H9 (cell line): Measurements from ENCODE around the gene MAP2K3. TPM values are rescaled to one million over a fixed set of nuclear protein-coding genes. Genes with fewer than 3 reads are reported as not detected.
A peak's percentile ranks its signal among the peaks of the same experiment; 100 is the strongest.

Experiments used
- DNase-seq: peaks from one replicate; pipeline ENCODE4 v3.0.0-alpha.2; 2017
- H2AFZ ChIP-seq: one replicate; pipeline ENCODE4 v1.6.1; 2013; ENCODE audit warnings: mild to moderate bottlenecking, low read length, control low read depth, moderate library complexity
- H2AK5ac ChIP-seq: 2 replicates; pipeline ENCODE4 v1.6.1; 2013; ENCODE audit warnings: low read length, control low read depth, mixed read lengths; ENCODE audit not compliant: insufficient read length
- H2BK120ac ChIP-seq: one replicate; pipeline ENCODE4 v1.6.1; 2013; ENCODE audit warnings: low read depth, mild to moderate bottlenecking, low read length, control low read depth, inconsistent platforms; ENCODE audit not compliant: poor library complexity, severe bottlenecking
- H2BK12ac ChIP-seq: 2 replicates; pipeline ENCODE4 v1.6.1; 2013; ENCODE audit warnings: low read length, control low read depth, mixed read lengths, low read depth; ENCODE audit not compliant: insufficient read length
- H2BK15ac ChIP-seq: 2 replicates; pipeline ENCODE4 v1.6.1; 2013; ENCODE audit warnings: low read depth, low read length, control low read depth
- H2BK20ac ChIP-seq: one replicate; pipeline ENCODE4 v1.6.1; 2013; ENCODE audit warnings: low read depth, mild to moderate bottlenecking, low read length, control low read depth, inconsistent platforms; ENCODE audit not compliant: poor library complexity, severe bottlenecking
- H2BK5ac ChIP-seq: 2 replicates; pipeline ENCODE4 v1.6.1; 2013; ENCODE audit warnings: low read length, control low read depth, mixed read lengths; ENCODE audit not compliant: insufficient read length
- H3K14ac ChIP-seq: 2 replicates; pipeline ENCODE4 v1.6.1; 2013; ENCODE audit warnings: low read length, control low read depth; ENCODE audit not compliant: insufficient read depth
- H3K18ac ChIP-seq: 2 replicates; pipeline ENCODE4 v1.6.1; 2013; ENCODE audit warnings: low read depth, mild to moderate bottlenecking, mixed read lengths, low read length, control low read depth; ENCODE audit not compliant: insufficient read length
- H3K23ac ChIP-seq: 2 replicates; pipeline ENCODE4 v1.6.1; 2013; ENCODE audit warnings: low read length, control low read depth, mixed read lengths, low read depth; ENCODE audit not compliant: insufficient read length
- H3K23me2 ChIP-seq: 2 replicates; pipeline ENCODE4 v1.6.1; 2013; ENCODE audit warnings: low read depth, mild to moderate bottlenecking, mixed read lengths, low read length, control low read depth; ENCODE audit not compliant: insufficient read length, poor library complexity, severe bottlenecking
- H3K27ac ChIP-seq: 2 replicates; pipeline ENCODE4 v1.5.1; 2013; ENCODE audit warnings: low read length, control low read depth, mixed read lengths, low read depth; ENCODE audit not compliant: insufficient read length
- H3K27me3 ChIP-seq: 2 replicates; pipeline ENCODE4 v1.6.1; 2013; ENCODE audit warnings: low read length, control low read depth, inconsistent platforms; ENCODE audit not compliant: insufficient read depth
- H3K4ac ChIP-seq: 2 replicates; pipeline ENCODE4 v1.6.1; 2013; ENCODE audit warnings: low read depth, mild to moderate bottlenecking, control low read depth, inconsistent platforms, low read length, moderate library complexity
- H3K4me1 ChIP-seq: 2 replicates; pipeline ENCODE4 v1.6.1; 2013; ENCODE audit warnings: low read length, control low read depth, inconsistent platforms; ENCODE audit not compliant: insufficient read depth
- H3K4me2 ChIP-seq: 2 replicates; pipeline ENCODE4 v1.6.1; 2013; ENCODE audit warnings: low read length, control low read depth, mixed read lengths; ENCODE audit not compliant: insufficient read length, insufficient read depth
- H3K56ac ChIP-seq: 2 replicates; pipeline ENCODE4 v1.6.1; 2013; ENCODE audit warnings: low read depth, mild to moderate bottlenecking, mixed read lengths, low read length, control low read depth; ENCODE audit not compliant: insufficient read length
- H3K79me1 ChIP-seq: 2 replicates; pipeline ENCODE4 v1.6.1; 2013; ENCODE audit warnings: low read depth, mild to moderate bottlenecking, moderate library complexity, low read length, control low read depth, inconsistent platforms; ENCODE audit not compliant: insufficient read depth, poor library complexity, severe bottlenecking
- H3K79me2 ChIP-seq: 2 replicates; pipeline ENCODE4 v1.6.1; 2013; ENCODE audit warnings: low read length, control low read depth, inconsistent platforms; ENCODE audit not compliant: insufficient read depth
- H3K9ac ChIP-seq: 2 replicates; pipeline ENCODE4 v1.6.1; 2013; ENCODE audit warnings: low read length, control low read depth, mixed read lengths; ENCODE audit not compliant: insufficient read length; ENCODE audit errors: extremely low read depth
- H3K9me3 ChIP-seq: one replicate; pipeline ENCODE4 v1.6.1; 2013; ENCODE audit warnings: low read depth, low read length, inconsistent platforms; ENCODE audit not compliant: control insufficient read depth
- H3T11ph ChIP-seq: one replicate; pipeline ENCODE4 v1.6.1; 2013; ENCODE audit warnings: mild to moderate bottlenecking, low read length, control low read depth, inconsistent platforms
- H4K20me1 ChIP-seq: one replicate; pipeline ENCODE4 v1.6.1; 2013; ENCODE audit not compliant: control insufficient read depth, insufficient read length, insufficient read depth
- H4K5ac ChIP-seq: 2 replicates; pipeline ENCODE4 v1.6.1; 2013; ENCODE audit warnings: low read depth, mild to moderate bottlenecking, mixed read lengths, low read length, control low read depth; ENCODE audit not compliant: insufficient read length
- H4K8ac ChIP-seq: replicated peaks from 2 replicates; pipeline ENCODE4 v1.6.1; 2013; ENCODE audit warnings: low read length, control low read depth, mixed read lengths, low read depth; ENCODE audit not compliant: insufficient read length
- H4K91ac ChIP-seq: 2 replicates; pipeline ENCODE4 v1.6.1; 2013; ENCODE audit warnings: low read depth, mild to moderate bottlenecking, moderate library complexity, mixed read lengths, low read length, control low read depth; ENCODE audit not compliant: insufficient read length
- H3K27ac Mint-ChIP-seq, 3 experiments: 2 replicates in 2 of 3; 3 replicates in 1 of 3; pipeline ENCODE4 v1.8.0; 2020 to 2021; ENCODE audit warnings: mixed read lengths in 3 of 3, mild to moderate bottlenecking in 1 of 3, moderate library complexity in 1 of 3
- H3K27me3 Mint-ChIP-seq: 2 replicates; pipeline ENCODE4 v1.8.0; 2021; ENCODE audit warnings: low read depth, mild to moderate bottlenecking, moderate library complexity, mixed read lengths
- H3K36me3 Mint-ChIP-seq, 3 experiments: 2 replicates in 2 of 3; 3 replicates in 1 of 3; pipeline ENCODE4 v1.8.0; 2020 to 2021; ENCODE audit warnings: low read depth in 3 of 3, mixed read lengths in 3 of 3; ENCODE audit not compliant: insufficient read depth in 1 of 3
- H3K4me1 Mint-ChIP-seq, 2 experiments: 2 replicates each; pipeline ENCODE4 v1.8.0; 2020; ENCODE audit warnings: mixed read lengths in 2 of 2
- H3K4me3 Mint-ChIP-seq, 2 experiments: 2 replicates in 1 of 2; 3 replicates in 1 of 2; pipeline ENCODE4 v1.8.0; 2020 to 2021; ENCODE audit warnings: mild to moderate bottlenecking in 2 of 2, mixed read lengths in 2 of 2, moderate library complexity in 1 of 2
- H3K9me3 Mint-ChIP-seq, 2 experiments: 2 replicates in 1 of 2; 3 replicates in 1 of 2; pipeline ENCODE4 v1.8.0; 2020; ENCODE audit warnings: mild to moderate bottlenecking in 2 of 2, mixed read lengths in 2 of 2, moderate library complexity in 1 of 2
- WGBS: extraction: QIAGEN DNeasy Blood & Tissue Kit; methylation state at CpG from one replicate; pipeline ENCODE4 v1.1.7; 2013; ENCODE audit warnings: missing lambda C conversion rate, low lambda C conversion rate, mixed read lengths; ENCODE audit not compliant: insufficient read length; ENCODE audit errors: extremely low coverage; 5-methylcytosine and 5-hydroxymethylcytosine counted together
- total RNA-seq: library from RNA; stranded (reverse); gene quantifications from 2 replicates; pipeline ENCODE4 v1.2.1, GENCODE V29; 2021
- TF ChIP-seq, protein P1 (sequence below): fragments of 200-600 bp; sonication (generic); conservative IDR thresholded peaks from 3 replicates; pipeline ENCODE4 v1.8.0; 2021; ENCODE audit warnings: antibody characterized with exemption, mild to moderate bottlenecking

Gene MAP2K3
- total RNA-seq, 1 experiment from 2014 or later = 26.1 TPM

DNA sequence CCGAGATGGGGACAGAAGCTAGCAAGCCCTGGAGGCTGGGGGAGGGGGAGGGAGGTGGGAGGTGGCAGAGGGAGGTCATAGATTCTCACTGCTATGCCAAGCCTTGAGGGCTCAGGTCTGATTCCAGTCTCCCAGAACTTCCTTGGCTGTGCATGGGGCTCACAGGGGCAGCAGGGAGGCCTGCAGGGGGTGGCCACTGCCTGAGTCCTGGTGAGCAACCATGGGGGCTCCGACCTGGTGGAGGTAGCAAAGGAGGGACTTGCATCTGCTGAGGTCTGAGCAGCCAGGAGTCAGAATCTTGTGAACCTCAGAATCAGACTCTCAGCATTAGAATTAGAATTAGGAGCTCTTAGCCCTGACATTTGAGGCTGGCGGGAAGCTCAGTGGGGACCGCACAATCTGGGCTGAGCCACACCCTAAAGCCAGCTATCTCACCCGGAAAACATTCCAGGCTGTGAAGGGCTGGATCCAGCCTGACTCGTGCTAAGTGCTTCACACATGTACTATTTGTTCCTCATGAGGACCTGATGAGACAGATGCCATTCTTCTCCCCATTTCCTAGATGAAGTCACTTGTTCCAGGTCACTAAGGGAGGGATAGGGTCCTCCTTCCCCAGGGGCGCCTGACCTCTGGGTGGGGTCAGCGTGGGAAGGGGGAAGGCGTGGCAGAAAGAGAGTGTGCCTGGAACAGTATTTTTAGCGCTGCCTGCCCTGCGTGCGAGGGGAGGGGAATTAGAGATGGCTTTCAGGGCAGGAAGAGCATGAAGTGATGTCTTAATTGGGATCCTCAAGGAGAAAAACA is 74.4 kb downstream of the MAP2K3 start:
- no peak overlapping the region for H3K4ac ChIP-seq
- no peak overlapping the region for H2BK12ac ChIP-seq
- Mint-ChIP-seq H3K4me3 (peak overlapping the region in 1 of 2 experiments; percentile 39; a peak in 2 of 5 replicates), H3K9me3 (no peaks in the 10 kb centered on the region; a peak in 1 of 5 replicates), H3K27me3 (peaks cover 14% of the 10 kb centered on the region), H3K27ac (peak overlapping the region in 1 of 3 experiments; percentile 81; a peak in 1 of 7 replicates), H3K4me1 (peaks cover 23 to 28% of the 10 kb centered on the region in 2 experiments), H3K36me3 (no peaks in the 10 kb centered on the region)
- no peak overlapping the region for H4K8ac ChIP-seq
- H4K91ac ChIP-seq = no peak overlapping the region
- H3K14ac ChIP-seq = no peak overlapping the region
- H3K4me2 ChIP-seq = no peak overlapping the region
- no peak overlapping the region for H3K56ac ChIP-seq
- no peak overlapping the region for H3K18ac ChIP-seq
- no peaks in the 10 kb centered on the region for H3K9me3 ChIP-seq
- TF ChIP-seq, protein P1, sequence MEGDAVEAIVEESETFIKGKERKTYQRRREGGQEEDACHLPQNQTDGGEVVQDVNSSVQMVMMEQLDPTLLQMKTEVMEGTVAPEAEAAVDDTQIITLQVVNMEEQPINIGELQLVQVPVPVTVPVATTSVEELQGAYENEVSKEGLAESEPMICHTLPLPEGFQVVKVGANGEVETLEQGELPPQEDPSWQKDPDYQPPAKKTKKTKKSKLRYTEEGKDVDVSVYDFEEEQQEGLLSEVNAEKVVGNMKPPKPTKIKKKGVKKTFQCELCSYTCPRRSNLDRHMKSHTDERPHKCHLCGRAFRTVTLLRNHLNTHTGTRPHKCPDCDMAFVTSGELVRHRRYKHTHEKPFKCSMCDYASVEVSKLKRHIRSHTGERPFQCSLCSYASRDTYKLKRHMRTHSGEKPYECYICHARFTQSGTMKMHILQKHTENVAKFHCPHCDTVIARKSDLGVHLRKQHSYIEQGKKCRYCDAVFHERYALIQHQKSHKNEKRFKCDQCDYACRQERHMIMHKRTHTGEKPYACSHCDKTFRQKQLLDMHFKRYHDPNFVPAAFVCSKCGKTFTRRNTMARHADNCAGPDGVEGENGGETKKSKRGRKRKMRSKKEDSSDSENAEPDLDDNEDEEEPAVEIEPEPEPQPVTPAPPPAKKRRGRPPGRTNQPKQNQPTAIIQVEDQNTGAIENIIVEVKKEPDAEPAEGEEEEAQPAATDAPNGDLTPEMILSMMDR = no peak
- H3T11ph ChIP-seq = no peak overlapping the region
- H2BK120ac ChIP-seq = no peak overlapping the region
- no peak overlapping the region for H2AFZ ChIP-seq
- no CpG with 5 or more reads among the region's 12 CpGs for WGBS
- no peak overlapping the region for H2BK5ac ChIP-seq
- no peak overlapping the region for H3K23ac ChIP-seq
- H3K4me1 ChIP-seq = no peaks in the 10 kb centered on the region; the same call in 1 of the 2 replicates
- no peak overlapping the region for H2AK5ac ChIP-seq
- no peaks in the 10 kb centered on the region for H3K79me2 ChIP-seq
- DNase-seq = no peak
- no peak overlapping the region for H4K5ac ChIP-seq
- H3K9ac ChIP-seq = no peak overlapping the region
- no peaks in the 10 kb centered on the region for H4K20me1 ChIP-seq
- H2BK20ac ChIP-seq = no peak overlapping the region
- H3K79me1 ChIP-seq = no peaks in the 10 kb centered on the region
- no peak overlapping the region for H2BK15ac ChIP-seq
- H3K27ac ChIP-seq = no peak overlapping the region
- H3K27me3 ChIP-seq = no peaks in the 10 kb centered on the region
- H3K23me2 ChIP-seq = no peaks in the 10 kb centered on the region
